Glutamatergic neuron (in vitro differentiated cells): Measurements from ENCODE around the gene FAM20C. TPM values are rescaled to one million over a fixed set of nuclear protein-coding genes. Genes with fewer than 3 reads are reported as not detected.

Source experiments
- DNase-seq: peaks from one replicate; pipeline ENCODE4 v3.0.0; 2022
- H3K27ac Mint-ChIP-seq: one replicate; pipeline ENCODE4 v1.8.0; 2020; ENCODE audit warnings: mild to moderate bottlenecking, mixed read lengths, inconsistent platforms; ENCODE audit not compliant: unreplicated experiment
- H3K27me3 Mint-ChIP-seq: one replicate; pipeline ENCODE4 v1.8.0; 2020; ENCODE audit warnings: mild to moderate bottlenecking, moderate library complexity, mixed read lengths, inconsistent platforms; ENCODE audit not compliant: unreplicated experiment
- H3K36me3 Mint-ChIP-seq: one replicate; pipeline ENCODE4 v1.8.0; 2020; ENCODE audit warnings: mild to moderate bottlenecking, mixed read lengths, inconsistent platforms; ENCODE audit not compliant: unreplicated experiment
- H3K4me1 Mint-ChIP-seq: one replicate; pipeline ENCODE4 v1.8.0; 2020; ENCODE audit warnings: mild to moderate bottlenecking, low read depth, mixed read lengths, inconsistent platforms; ENCODE audit not compliant: unreplicated experiment
- H3K4me3 Mint-ChIP-seq: one replicate; pipeline ENCODE4 v1.8.0; 2020; ENCODE audit warnings: mild to moderate bottlenecking, mixed read lengths, inconsistent platforms; ENCODE audit not compliant: unreplicated experiment
- H3K9me3 Mint-ChIP-seq: one replicate; pipeline ENCODE4 v1.8.0; 2020; ENCODE audit warnings: mild to moderate bottlenecking, moderate library complexity, mixed read lengths, inconsistent platforms; ENCODE audit not compliant: unreplicated experiment
- CTCF ChIP-seq: fragments of 200-600 bp; sonication (generic); IDR thresholded peaks from one replicate; pipeline ENCODE4 v1.5.0; 2021; ENCODE audit not compliant: partially characterized antibody, unreplicated experiment
- total RNA-seq: library from RNA; stranded (reverse); fragmentation: NEBNext Ultra II Directional; extraction: Animal tissue kit (Norgen Biotek cat#: 25700); gene quantifications from one replicate; pipeline ENCODE4 v1.2.1, GENCODE V29; 2021; ENCODE audit not compliant: unreplicated experiment

The FAM20C gene
- total RNA-seq, 1 donor from 2014 or later: 199 TPM

- H3K4me1 Mint-ChIP-seq: peaks cover 2% of the 10 kb centered on the region
- no peak overlapping the region for H3K4me3 Mint-ChIP-seq
- DNase-seq: peak; percentile 6
- peaks cover 27% of the 10 kb centered on the region for H3K27me3 Mint-ChIP-seq
- peaks cover 45% of the 10 kb centered on the region for H3K36me3 Mint-ChIP-seq
- peak overlapping the region; percentile 33 for H3K27ac Mint-ChIP-seq
- H3K9me3 Mint-ChIP-seq: peaks cover 48% of the 10 kb centered on the region
- no peak for TF ChIP-seq CTCF
Observed at GRCh38 chr7:256981-257646, 64.7 kb downstream of the FAM20C start.

DNA sequence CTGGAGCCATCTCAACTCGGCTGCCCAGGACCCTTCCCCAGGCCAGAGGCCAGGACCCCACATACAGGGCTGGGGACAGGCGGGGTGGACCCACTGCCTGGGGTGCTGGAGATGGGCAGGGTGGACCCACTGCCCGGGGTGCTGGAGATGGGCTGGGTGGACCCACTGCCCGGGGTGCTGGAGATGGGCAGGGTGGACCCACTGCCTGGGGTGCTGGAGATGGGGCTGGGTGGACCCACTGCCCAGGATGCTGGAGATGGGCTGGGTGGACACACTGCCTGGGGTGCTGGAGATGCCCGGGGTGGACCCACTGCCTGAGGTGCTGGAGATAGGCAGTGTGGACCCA lies 65.2 kb downstream of the FAM20C start:
- DNase-seq: no peak
- Mint-ChIP-seq H3K27me3 (peaks cover 32% of the 10 kb centered on the region), H3K27ac (no peak overlapping the region), H3K36me3 (peaks cover 50% of the 10 kb centered on the region), H3K4me1 (peaks cover 4% of the 10 kb centered on the region), H3K9me3 (peaks cover 53% of the 10 kb centered on the region), H3K4me3 (no peak overlapping the region)
- no peak for TF ChIP-seq CTCF

DNA sequence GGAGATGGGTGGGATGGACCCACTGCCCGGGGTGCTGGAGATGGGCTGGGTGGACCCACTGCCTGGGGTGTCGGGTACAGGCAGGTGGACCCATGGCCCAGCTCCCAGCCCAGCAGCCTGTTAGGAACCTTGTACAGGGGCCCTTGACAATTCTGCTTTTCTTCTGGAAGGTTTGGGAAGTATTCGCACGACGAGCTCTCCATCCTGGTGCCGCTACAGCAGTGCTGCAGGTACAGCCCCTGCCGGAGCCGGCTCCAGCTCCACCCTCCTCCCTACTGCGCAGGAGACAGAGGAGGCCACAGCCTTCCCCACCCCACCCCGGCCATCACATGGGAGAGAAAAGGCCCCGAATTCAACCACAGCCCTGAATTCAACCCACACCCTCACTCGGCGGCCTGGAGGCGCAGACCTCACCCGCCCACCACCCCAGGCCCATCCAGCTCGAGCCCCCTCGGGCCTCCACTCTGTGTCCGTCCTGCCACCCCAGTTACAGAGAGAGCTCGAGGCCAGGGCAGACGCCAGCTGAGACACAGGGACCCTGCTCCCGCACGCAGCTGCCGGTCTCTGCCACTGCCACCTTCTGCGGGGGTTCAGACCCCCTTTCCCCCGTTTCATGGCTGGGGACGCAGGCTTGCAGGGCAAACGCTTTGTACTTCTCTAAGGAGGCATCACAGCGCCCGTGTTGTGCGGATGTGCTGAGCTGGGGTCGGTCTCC lies 66.3 kb downstream of the FAM20C start:
- DNase-seq: peak; percentile 8
- no peak overlapping the region for H3K4me3 Mint-ChIP-seq
- TF ChIP-seq CTCF: no peak
- H3K9me3 Mint-ChIP-seq: peaks cover 51% of the 10 kb centered on the region
- H3K27ac Mint-ChIP-seq: no peak overlapping the region
- peaks cover 33% of the 10 kb centered on the region for H3K27me3 Mint-ChIP-seq
- peaks cover 46% of the 10 kb centered on the region for H3K36me3 Mint-ChIP-seq
- peaks cover 2% of the 10 kb centered on the region for H3K4me1 Mint-ChIP-seq

GRCh38 chr7:259191-259505 lies 66.8 kb downstream of the FAM20C start:
- Mint-ChIP-seq H3K36me3 (peaks cover 46% of the 10 kb centered on the region), H3K4me3 (no peak overlapping the region), H3K4me1 (peaks cover 2% of the 10 kb centered on the region), H3K27ac (peak overlapping the region; percentile 13), H3K27me3 (peaks cover 34% of the 10 kb centered on the region), H3K9me3 (peaks cover 51% of the 10 kb centered on the region)
- TF ChIP-seq CTCF: no peak
- DNase-seq: peak; percentile 7

GRCh38 chr7:259751-260405 lies 67.5 kb downstream of the FAM20C start:
- no peak for TF ChIP-seq CTCF
- H3K36me3 Mint-ChIP-seq: peaks cover 41% of the 10 kb centered on the region
- peaks cover 2% of the 10 kb centered on the region for H3K4me1 Mint-ChIP-seq
- H3K4me3 Mint-ChIP-seq: no peak overlapping the region
- no peak overlapping the region for H3K27ac Mint-ChIP-seq
- peaks cover 51% of the 10 kb centered on the region for H3K9me3 Mint-ChIP-seq
- peak; percentile 12 for DNase-seq
- H3K27me3 Mint-ChIP-seq: peaks cover 39% of the 10 kb centered on the region
